IMR-90 (cell line): ENCODE results near the gene PRKAG1. TPM values are rescaled to one million over a fixed set of nuclear protein-coding genes. Genes with fewer than 3 reads are reported as not detected.
A peak's percentile ranks its signal among the peaks of the same experiment; 100 is the strongest.

Experiments used
- ATAC-seq: fragments of 200-7000 bp; cut with Tn5 transposase; 2 replicates; pipeline ENCODE4 v1.9.1; 2020; ENCODE audit warnings: low read depth, mild to moderate bottlenecking, moderate library complexity
- BruUV-seq: library from RNA; stranded (reverse); fragments of 400-500 nt; replicated peaks from 2 replicates; lab custom pipeline; 2021; lab: Mats Ljungman, UMichigan
- CTCF ChIA-PET: fragments of 300-600 bp; formaldehyde crosslinking; extraction: SDS; loops from one replicate; lab custom pipeline; 2021; ENCODE audit warnings: antibody characterized with exemption; lab: Yijun Ruan, JAX
- POLR2A ChIA-PET: fragments of 300-600 bp; sonication (Branson Sonifier 250); formaldehyde crosslinking; loops from one replicate; lab custom pipeline; 2022; ENCODE audit warnings: antibody characterized with exemption; ENCODE audit not compliant: unreplicated experiment; lab: Charles Lee
- DNase-seq: peaks from one replicate; pipeline ENCODE4 v3.0.0; 2013
- H2AFZ ChIP-seq: replicated peaks from 2 replicates; pipeline ENCODE3; 2013; ENCODE audit warnings: low read length, mild to moderate bottlenecking; ENCODE audit not compliant: poor library complexity
- H2AK5ac ChIP-seq: 2 replicates; pipeline ENCODE4 v1.6.1; 2013; ENCODE audit warnings: low read depth, low read length, inconsistent platforms
- H2AK9ac ChIP-seq: replicated peaks from 2 replicates; pipeline ENCODE3; 2013; ENCODE audit warnings: mild to moderate bottlenecking, low read depth, low read length, moderate library complexity; ENCODE audit not compliant: poor library complexity
- H2BK120ac ChIP-seq: 2 replicates; pipeline ENCODE4 v1.6.1; 2013; ENCODE audit warnings: low read depth, low read length, inconsistent platforms
- H2BK15ac ChIP-seq: 3 replicates; pipeline ENCODE4 v1.6.1; 2013; ENCODE audit warnings: low read depth, low read length, inconsistent platforms
- H2BK20ac ChIP-seq: 2 replicates; pipeline ENCODE4 v1.6.1; 2013; ENCODE audit warnings: low read depth, mild to moderate bottlenecking, inconsistent platforms, low read length, moderate library complexity
- H2BK5ac ChIP-seq: 2 replicates; pipeline ENCODE4 v1.6.1; 2013; ENCODE audit warnings: mild to moderate bottlenecking, low read depth, low read length, inconsistent platforms; ENCODE audit not compliant: poor library complexity, severe bottlenecking
- H3K14ac ChIP-seq: replicated peaks from 2 replicates; pipeline ENCODE4 v1.6.1; 2013; ENCODE audit warnings: low read depth, low read length, inconsistent platforms
- H3K18ac ChIP-seq: 2 replicates; pipeline ENCODE4 v1.6.1; 2013; ENCODE audit warnings: low read depth, low read length, control low read depth
- H3K23ac ChIP-seq: 2 replicates; pipeline ENCODE4 v1.6.1; 2013; ENCODE audit warnings: low read depth, low read length, inconsistent platforms
- H3K27ac ChIP-seq: 2 replicates; pipeline ENCODE4 v1.5.1; 2013; ENCODE audit warnings: mild to moderate bottlenecking, control low read depth, low read length; ENCODE audit not compliant: insufficient read depth
- H3K27me3 ChIP-seq: 2 replicates; pipeline ENCODE4 v1.6.1; 2013; ENCODE audit warnings: low read length; ENCODE audit not compliant: control insufficient read depth, insufficient read depth
- H3K36me3 ChIP-seq: 2 replicates; pipeline ENCODE4 v1.6.1; 2013; ENCODE audit warnings: low read length, mixed read lengths; ENCODE audit not compliant: control insufficient read depth, insufficient read depth
- H3K4ac ChIP-seq: 2 replicates; pipeline ENCODE4 v1.6.1; 2013; ENCODE audit warnings: low read depth, low read length, inconsistent platforms
- H3K4me1 ChIP-seq: 2 replicates; pipeline ENCODE4 v1.6.1; 2013; ENCODE audit warnings: low read length, mixed read lengths; ENCODE audit not compliant: control insufficient read depth, insufficient read depth
- H3K4me2 ChIP-seq: 2 replicates; pipeline ENCODE4 v1.6.1; 2013; ENCODE audit warnings: low read depth, mild to moderate bottlenecking, control low read depth, low read length, moderate library complexity
- H3K4me3 ChIP-seq: 2 replicates; pipeline ENCODE4 v1.5.1; 2013; ENCODE audit warnings: low read depth, mild to moderate bottlenecking, control low read depth, low read length, moderate library complexity; ENCODE audit not compliant: insufficient read depth
- H3K56ac ChIP-seq: 2 replicates; pipeline ENCODE4 v1.6.1; 2013; ENCODE audit warnings: low read length, inconsistent platforms; ENCODE audit not compliant: insufficient read depth; ENCODE audit errors: extremely low read depth
- H3K79me1 ChIP-seq, 2 experiments: 2 replicates each; pipeline ENCODE4 v1.6.1; 2013; ENCODE audit warnings: low read length in 2 of 2, inconsistent platforms in 1 of 2, low read depth in 1 of 2
- H3K9ac ChIP-seq: 2 replicates; pipeline ENCODE4 v1.6.1; 2013; ENCODE audit warnings: low read depth, low read length, control low read depth
- H3K9me1 ChIP-seq: 2 replicates; pipeline ENCODE4 v1.6.1; 2013; ENCODE audit warnings: low read length, inconsistent platforms; ENCODE audit not compliant: insufficient read depth
- H3K9me3 ChIP-seq: 2 replicates; pipeline ENCODE4 v1.6.1; 2013; ENCODE audit warnings: low read length; ENCODE audit not compliant: control insufficient read depth, insufficient read depth
- H4K20me1 ChIP-seq: 2 replicates; pipeline ENCODE4 v1.6.1; 2013; ENCODE audit warnings: low read length, inconsistent platforms; ENCODE audit not compliant: insufficient read depth
- H4K5ac ChIP-seq: 2 replicates; pipeline ENCODE4 v1.6.1; 2013; ENCODE audit warnings: mild to moderate bottlenecking, low read depth, low read length, control low read depth
- H4K8ac ChIP-seq, 2 experiments: 2 replicates each; pipeline ENCODE4 v1.6.1; 2013; ENCODE audit warnings: low read depth in 2 of 2, low read length in 2 of 2, control low read depth in 1 of 2, inconsistent platforms in 1 of 2
- H4K91ac ChIP-seq: 2 replicates; pipeline ENCODE4 v1.6.1; 2013; ENCODE audit warnings: low read depth, low read length, inconsistent platforms; ENCODE audit not compliant: insufficient read depth
- CHD1 ChIP-seq: IDR thresholded peaks from 2 replicates; pipeline ENCODE4 v1.6.1; 2012; ENCODE audit warnings: low read depth, low read length, improper control_type of control experiment
- CTCF ChIP-seq: conservative IDR thresholded peaks from 2 replicates; pipeline ENCODE4 v1.5.1; 2012; ENCODE audit warnings: mild to moderate bottlenecking, low read depth, low read length, improper control_type of control experiment
- FOS ChIP-seq: fragments of 150-350 bp; IDR thresholded peaks from 2 replicates; pipeline ENCODE4 v1.6.1; 2016; ENCODE audit warnings: low read depth, low read length
- POLR2A ChIP-seq: IDR thresholded peaks from 2 replicates; pipeline ENCODE4 v1.6.1; 2012; ENCODE audit warnings: mild to moderate bottlenecking, low read depth, low read length
- RAD21 ChIP-seq: IDR thresholded peaks from 2 replicates; pipeline ENCODE4 v1.6.1; 2012; ENCODE audit warnings: low read length, improper control_type of control experiment
- RCOR1 ChIP-seq: IDR thresholded peaks from 2 replicates; pipeline ENCODE4 v1.6.1; 2012; ENCODE audit warnings: mild to moderate bottlenecking, low read length, improper control_type of control experiment; ENCODE audit not compliant: insufficient replicate concordance
- RFX5 ChIP-seq: IDR thresholded peaks from 2 replicates; pipeline ENCODE4 v1.8.0; 2012; ENCODE audit warnings: low read depth, mild to moderate bottlenecking, low read length, moderate library complexity
- SMC3 ChIP-seq: fragments of 150-350 bp; IDR thresholded peaks from 2 replicates; pipeline ENCODE4 v1.6.1; 2016; ENCODE audit warnings: low read depth, mild to moderate bottlenecking, antibody characterized with exemption, low read length, moderate library complexity
- WGBS, 2 experiments: methylation state at CpG; one replicate each; pipeline versions ENCODE4 v1.1.5 to v1.1.7; 2013; ENCODE audit warnings: missing lambda C conversion rate in 2 of 2; ENCODE audit not compliant: insufficient read length in 1 of 2; ENCODE audit errors: extremely low coverage in 2 of 2; 5-methylcytosine and 5-hydroxymethylcytosine counted together
- dilution Hi-C: fragments of 300-500 bp; cut with HindIII; formaldehyde crosslinking; loops from one replicate; pipeline ENCODE4 v1.14.3; 2018; ENCODE audit warnings: low sequenced_read_pairs; ENCODE audit not compliant: unreplicated experiment
- in situ Hi-C: fragments of 300-500 bp; cut with MboI; formaldehyde crosslinking; loops from 3 replicates; pipeline ENCODE4 v1.14.3; 2019; ENCODE audit warnings: low sequenced_read_pairs, inconsistent platforms, mixed read lengths
- intact Hi-C: fragments of 100-400 bp; cut with micrococcal nuclease; formaldehyde crosslinking; loops from 2 replicates; pipeline ENCODE4 v1.10.0; 2022
- polyA plus RNA-seq, 3 experiments: library from polyadenylated mRNA; depleted of rRNA; stranded (reverse); fragments of >200 nt; gene quantifications; 2 replicates each; pipeline ENCODE4 v1.2.3, GENCODE V29; 2012; ENCODE audit warnings: low replicate concordance in 1 of 3
- total RNA-seq: library from RNA; depleted of rRNA; stranded (reverse); fragments of >200 nt; gene quantifications from 2 replicates; pipeline ENCODE4 v1.2.3, GENCODE V29; 2012

Gene PRKAG1
- total and polyA plus RNA-seq, 2 of the 4 experiments (the other 2 are of a cell fraction): 81.1 to 106 TPM

- no peak overlapping the region for H2AK9ac ChIP-seq
- peaks cover 14% of the 10 kb centered on the region for H3K4me1 ChIP-seq
- CTCF ChIA-PET: interaction anchor here (1.0 kb wide), 1 partner anchor 14 kb away, joined by 4 read pairs; no protein-coding TSS in a partner anchor
- H2AK5ac ChIP-seq: no peak overlapping the region
- no peak overlapping the region for H4K5ac ChIP-seq
- H2BK5ac ChIP-seq: no peak overlapping the region
- H3K56ac ChIP-seq: no peak overlapping the region
- H4K8ac ChIP-seq: no peak overlapping the region
- intact Hi-C loops (no loop called here), in situ Hi-C loops (no loop called here), dilution Hi-C loops (no loop called here)
- no peak overlapping the region for H3K9ac ChIP-seq
- no peaks in the 10 kb centered on the region for H3K36me3 ChIP-seq
- no peak overlapping the region for H3K4me2 ChIP-seq
- no peak overlapping the region for H3K18ac ChIP-seq
- no peak overlapping the region for H2BK20ac ChIP-seq
- DNase-seq (peak; percentile 54), ATAC-seq (peak; percentile 68)
- H3K4me3 ChIP-seq: no peak overlapping the region
- no peak overlapping the region for H3K14ac ChIP-seq
- BruUV-seq: no TSS peak
- whole genome bisulfite sequencing, 2 experiments: 11% methylated on average over 8 of the region's 19 CpGs; no CpG with 5 or more reads in 1 of the 2 experiments
- H3K4ac ChIP-seq: no peak overlapping the region
- no peak for TF ChIP-seq POLR2A
- no peak for TF ChIP-seq RCOR1
- TF ChIP-seq RAD21: peak; percentile 56
- TF ChIP-seq CTCF: peak; percentile 60
- TF ChIP-seq CHD1: no peak
- peak; percentile 57; the same call in 1 of the 2 replicates for TF ChIP-seq RFX5
- no peak; the same call in 1 of the 2 replicates for TF ChIP-seq FOS
- peak; percentile 32; the same call in 1 of the 2 replicates for TF ChIP-seq SMC3
- no peak overlapping the region for H2BK15ac ChIP-seq
- H3K9me1 ChIP-seq: peaks cover 12% of the 10 kb centered on the region
- peaks cover 9% of the 10 kb centered on the region for H4K20me1 ChIP-seq
- POLR2A ChIA-PET: no interaction called here
- H2BK120ac ChIP-seq: no peak overlapping the region
- no peak overlapping the region for H3K27ac ChIP-seq
- H4K91ac ChIP-seq: no peak overlapping the region
- peak overlapping the region; percentile 23 for H2AFZ ChIP-seq
- no peak overlapping the region for H3K23ac ChIP-seq
- no peaks in the 10 kb centered on the region for H3K9me3 ChIP-seq
- H3K79me1 ChIP-seq: no peaks in the 10 kb centered on the region
- peaks cover 75% of the 10 kb centered on the region for H3K27me3 ChIP-seq
Measured at GRCh38 chr12:48973941-48974673, 44.5 kb downstream of the PRKAG1 start.
